Mononuclear cell (primary cell): ENCODE results near the gene SLC10A6. TPM values are rescaled to one million over a fixed set of nuclear protein-coding genes. Genes with fewer than 3 reads are reported as not detected.
A peak's percentile ranks its signal among the peaks of the same experiment; 100 is the strongest.
"Not testable (repeated sequence)": the region's sequence is repeated elsewhere in the genome, so short reads cannot be mapped to it uniquely, and the experiment has no call there.

ENCODE experiments used
- H3K27me3 ChIP-seq: 2 replicates; pipeline ENCODE4 v1.6.0; 2011; ENCODE audit warnings: low read length, control low read depth; ENCODE audit not compliant: insufficient read depth
- H3K4me1 ChIP-seq: 2 replicates; pipeline ENCODE4 v1.5.1; 2011; ENCODE audit warnings: mild to moderate bottlenecking, low read length, control low read depth; ENCODE audit not compliant: insufficient read depth
- H3K4me3 ChIP-seq: 2 replicates; pipeline ENCODE4 v1.5.1; 2011; ENCODE audit warnings: mild to moderate bottlenecking, low read length, moderate library complexity
- H3K9me3 ChIP-seq: 2 replicates; pipeline ENCODE4 v1.5.1; 2011; ENCODE audit warnings: low read depth, mild to moderate bottlenecking, control low read depth, low read length
- total RNA-seq: library from RNA; depleted of rRNA; stranded (reverse); fragments of >200 nt; gene quantifications from one replicate; pipeline ENCODE4 v1.2.3, GENCODE V29; 2012

Gene SLC10A6, protein sequence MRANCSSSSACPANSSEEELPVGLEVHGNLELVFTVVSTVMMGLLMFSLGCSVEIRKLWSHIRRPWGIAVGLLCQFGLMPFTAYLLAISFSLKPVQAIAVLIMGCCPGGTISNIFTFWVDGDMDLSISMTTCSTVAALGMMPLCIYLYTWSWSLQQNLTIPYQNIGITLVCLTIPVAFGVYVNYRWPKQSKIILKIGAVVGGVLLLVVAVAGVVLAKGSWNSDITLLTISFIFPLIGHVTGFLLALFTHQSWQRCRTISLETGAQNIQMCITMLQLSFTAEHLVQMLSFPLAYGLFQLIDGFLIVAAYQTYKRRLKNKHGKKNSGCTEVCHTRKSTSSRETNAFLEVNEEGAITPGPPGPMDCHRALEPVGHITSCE
- not detected for total RNA-seq

DNA sequence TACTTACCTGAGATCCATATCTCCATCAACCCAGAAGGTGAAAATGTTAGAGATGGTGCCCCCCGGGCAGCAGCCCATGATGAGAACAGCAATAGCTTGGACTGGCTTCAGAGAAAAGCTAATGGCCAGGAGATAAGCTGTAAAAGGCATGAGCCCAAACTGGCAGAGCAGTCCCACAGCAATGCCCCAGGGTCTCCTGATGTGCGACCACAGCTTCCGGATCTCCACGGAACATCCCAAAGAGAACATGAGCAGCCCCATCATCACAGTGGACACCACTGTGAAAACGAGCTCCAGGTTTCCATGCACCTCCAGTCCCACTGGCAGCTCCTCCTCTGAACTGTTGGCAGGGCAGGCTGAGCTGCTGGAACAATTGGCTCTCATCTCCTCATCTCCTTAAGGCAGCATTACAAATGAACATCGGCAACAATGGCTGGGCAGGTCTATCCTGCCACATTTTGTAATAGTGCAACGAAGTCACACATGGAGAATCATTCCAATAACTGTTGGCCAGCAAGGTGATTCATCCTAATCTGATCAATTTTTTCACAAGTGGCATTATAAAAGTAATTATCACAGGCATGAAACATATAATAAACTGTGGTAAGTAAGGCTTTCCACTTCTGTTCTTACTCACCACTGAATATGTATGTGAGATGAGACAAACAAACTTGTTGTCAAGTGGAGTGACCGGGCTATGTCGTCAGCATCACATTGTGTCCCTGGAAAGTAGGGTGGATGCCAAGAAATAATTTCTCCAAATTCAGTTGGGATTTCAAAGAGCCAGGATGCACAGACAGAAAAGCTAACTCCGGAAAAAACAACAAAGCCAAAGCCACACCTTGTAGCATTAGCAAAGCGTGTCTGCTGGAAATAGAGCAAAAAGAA lies at the start of gene SLC10A6:
Gene SLC10A6 (minus strand): TSS at position 653 of the 888 bp plus-strand sequence. CDS start 269 bp downstream, at position 384.
- Histone ChIP-seq H3K27me3 (no peaks in the 10 kb centered on the region), H3K9me3 (no peaks in the 10 kb centered on the region), H3K4me3 (no peak within 1 kb of the TSS), H3K4me1 (no peaks in the 10 kb centered on the region)

DNA sequence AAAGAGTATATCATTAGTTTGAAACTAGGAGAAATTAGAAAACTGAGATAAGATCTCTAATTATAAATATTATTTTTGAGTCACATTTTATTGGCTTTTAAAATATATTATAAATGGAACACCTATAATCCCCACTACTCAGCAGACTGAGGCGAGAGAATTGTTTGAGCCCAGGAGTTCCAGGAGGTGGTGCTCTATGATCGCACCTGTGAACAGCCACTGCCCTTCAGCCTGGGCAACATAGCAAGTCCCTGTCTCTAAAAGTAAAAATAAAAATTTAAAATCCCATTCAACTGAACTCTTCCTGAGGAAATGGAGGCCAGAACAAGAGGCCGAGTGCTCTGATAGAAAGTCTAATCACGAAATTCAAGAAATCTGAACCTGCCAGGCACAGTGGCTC lies 49.4 kb upstream of the SLC10A6 start:
- Histone ChIP-seq H3K9me3 (no peaks in the 10 kb centered on the region), H3K4me3 (no peak overlapping the region), H3K4me1 (no peaks in the 10 kb centered on the region), H3K27me3 (no peaks in the 10 kb centered on the region)

DNA sequence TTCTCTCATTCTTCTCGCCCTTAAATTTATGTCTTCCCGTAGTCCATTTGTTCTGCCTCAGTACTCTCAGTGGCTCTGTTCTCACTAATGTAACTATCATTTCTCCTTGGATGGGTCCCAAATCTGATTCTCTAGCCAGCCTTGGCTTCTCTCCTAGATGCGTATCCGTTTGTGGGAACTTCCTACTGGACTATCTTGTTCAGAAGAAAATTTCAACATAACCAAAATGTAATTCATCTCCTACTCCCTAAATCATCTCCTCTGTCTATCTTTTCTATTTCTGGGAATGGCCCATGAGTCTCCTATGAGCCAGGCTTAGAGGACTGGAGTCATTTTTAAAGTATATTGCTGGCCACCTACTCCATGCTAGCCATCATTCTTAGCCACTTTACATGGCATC lies 47.4 kb upstream of the SLC10A6 start:
- Histone ChIP-seq H3K4me3 (no peak overlapping the region), H3K27me3 (peaks cover 12% of the 10 kb centered on the region), H3K4me1 (peaks cover 12% of the 10 kb centered on the region), H3K9me3 (no peaks in the 10 kb centered on the region)

DNA sequence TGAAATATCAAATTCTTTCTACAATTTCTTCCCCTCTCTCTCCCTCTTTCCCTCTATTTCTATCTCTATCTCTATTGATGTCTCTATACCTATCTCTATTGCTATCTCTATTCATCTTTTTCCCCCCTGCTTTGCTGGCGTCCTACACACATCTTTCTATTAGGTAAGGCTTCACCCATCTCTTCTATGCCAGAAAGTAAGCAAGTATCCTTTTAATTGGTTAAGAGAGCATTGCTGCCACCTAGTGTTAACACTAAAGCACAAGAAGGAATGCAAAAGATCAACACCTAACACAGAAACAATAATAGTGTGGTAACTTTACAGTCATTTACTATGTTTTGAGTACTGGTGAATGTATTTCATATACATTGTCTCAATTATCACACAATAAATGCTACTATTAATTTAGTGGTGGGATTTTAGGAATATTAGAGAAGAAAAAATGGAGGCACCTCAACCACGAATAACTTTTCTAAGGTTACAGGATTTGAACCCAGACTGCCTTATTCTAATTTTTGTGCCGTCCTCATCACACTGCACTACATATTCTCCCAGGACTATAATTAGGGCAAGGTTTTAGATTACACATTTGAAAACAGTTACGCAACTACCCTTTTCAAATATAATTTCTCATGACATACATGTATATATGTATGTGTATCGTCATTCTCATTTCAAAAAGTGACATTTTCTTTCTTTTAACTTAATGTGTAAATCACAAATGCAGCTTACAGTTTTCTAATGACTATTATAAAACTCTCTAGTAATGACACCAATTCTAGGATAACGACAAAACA lies 46.7 kb upstream of the SLC10A6 start:
- no peak overlapping the region for H3K4me3 ChIP-seq
- H3K27me3 ChIP-seq: peaks cover 19% of the 10 kb centered on the region
- H3K9me3 ChIP-seq: no peaks in the 10 kb centered on the region
- peaks cover 13% of the 10 kb centered on the region for H3K4me1 ChIP-seq

DNA sequence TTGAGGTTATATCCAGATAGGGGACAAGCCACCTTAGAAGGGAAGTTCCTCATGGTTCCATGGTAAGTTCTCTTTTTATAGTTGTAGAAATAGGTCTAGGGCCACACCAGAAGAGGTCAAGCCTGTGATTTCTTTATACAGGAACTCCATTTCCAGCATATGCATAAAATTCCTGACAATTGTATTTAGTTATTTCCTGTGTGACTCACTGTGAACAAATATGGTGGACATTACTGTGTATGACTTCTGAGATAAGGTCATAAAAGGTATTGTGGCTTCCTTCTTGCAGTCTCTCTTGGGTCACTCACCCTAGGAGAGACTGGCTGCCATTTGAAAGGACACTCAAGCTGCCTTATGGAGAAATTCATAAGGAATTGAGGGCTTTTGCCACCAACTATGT lies 45.3 kb upstream of the SLC10A6 start:
- Histone ChIP-seq H3K4me1 (peaks cover 13% of the 10 kb centered on the region), H3K9me3 (no peaks in the 10 kb centered on the region), H3K27me3 (peaks cover 24% of the 10 kb centered on the region), H3K4me3 (no peak overlapping the region)

DNA sequence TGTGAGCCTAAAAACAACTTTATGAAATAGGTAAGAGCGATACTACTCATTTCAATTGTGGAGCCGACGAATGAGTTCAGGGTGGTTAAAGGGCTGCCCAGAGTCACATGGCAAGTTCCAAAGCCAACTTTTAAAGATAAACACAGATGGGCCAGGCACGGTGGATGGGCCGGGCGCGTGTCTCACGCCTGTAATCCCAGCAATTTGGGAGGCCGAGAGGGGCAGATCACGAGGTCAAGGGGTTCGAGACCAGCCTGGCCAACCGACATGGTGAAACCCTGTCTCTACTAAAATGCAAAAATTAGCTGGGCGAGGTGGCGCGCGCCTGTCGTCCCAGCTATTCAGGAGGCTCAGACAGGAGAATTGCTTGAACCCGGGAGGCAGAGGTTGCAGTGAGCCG lies 44.0 kb upstream of the SLC10A6 start:
- Histone ChIP-seq H3K27me3 (peaks cover 24% of the 10 kb centered on the region), H3K9me3 (no peaks in the 10 kb centered on the region), H3K4me1 (peaks cover 13% of the 10 kb centered on the region), H3K4me3 (no peak overlapping the region)

DNA sequence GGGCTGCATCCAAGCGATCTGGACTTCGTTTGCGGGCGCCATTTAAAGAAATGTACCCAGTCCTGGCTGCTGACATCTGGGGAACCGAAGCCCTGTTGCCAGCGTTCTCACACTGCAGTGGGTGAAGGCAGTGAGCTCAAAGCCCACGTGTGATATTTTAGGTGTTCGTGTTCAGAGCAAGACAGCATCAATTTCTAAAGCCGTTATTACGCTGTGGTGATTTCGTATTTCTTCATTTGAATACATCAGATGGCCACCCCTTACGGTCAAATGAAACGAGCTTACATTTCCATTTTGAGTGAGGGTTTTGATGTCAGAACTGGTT lies 43.4 kb upstream of the SLC10A6 start:
- Histone ChIP-seq H3K4me3 (peak overlapping the region; percentile 41), H3K9me3 (no peaks in the 10 kb centered on the region), H3K27me3 (peaks cover 24% of the 10 kb centered on the region), H3K4me1 (peaks cover 13% of the 10 kb centered on the region)

DNA sequence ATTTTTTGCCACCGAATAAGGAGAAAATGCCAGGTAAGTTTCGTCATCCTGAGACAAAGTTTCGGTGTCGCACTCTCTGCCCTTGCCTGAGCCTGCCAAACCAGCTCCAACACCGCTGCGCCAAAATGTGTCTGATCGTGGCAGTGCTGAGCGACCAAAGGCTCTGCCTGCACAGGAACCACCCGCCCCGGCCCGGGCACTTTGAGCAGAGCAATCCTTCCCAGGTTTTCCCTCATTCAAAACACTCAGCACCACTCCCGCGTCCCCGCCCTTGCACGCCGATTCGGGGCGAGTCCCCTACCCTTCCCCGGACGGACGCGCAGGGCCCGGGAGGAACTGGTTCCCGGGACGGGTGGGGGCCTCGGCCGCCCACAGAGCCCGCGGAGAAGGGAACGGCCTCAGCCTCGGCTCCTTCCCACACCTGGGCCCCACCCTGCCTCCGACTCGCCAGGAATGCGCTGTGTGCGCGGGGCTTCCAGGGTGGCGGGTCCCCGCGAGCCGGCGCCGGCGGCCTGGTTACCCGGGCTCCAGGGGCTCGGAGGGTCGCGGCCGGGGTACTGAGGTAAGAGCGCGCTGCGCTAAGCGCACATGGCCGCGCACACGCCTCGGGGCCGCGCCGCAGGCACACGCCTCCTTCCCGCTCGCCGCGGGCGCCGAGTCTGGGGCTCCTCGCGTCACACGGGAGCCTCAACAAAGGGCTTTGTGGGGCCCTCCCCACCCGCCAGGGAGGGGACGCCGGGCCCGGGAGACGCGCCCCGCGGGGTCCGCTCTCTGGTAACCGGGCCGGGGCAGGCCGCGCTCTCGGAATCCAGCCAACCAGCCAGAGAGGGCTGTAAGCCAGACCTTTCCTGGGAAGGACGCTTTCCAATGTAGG lies 42.8 kb upstream of the SLC10A6 start, which contains the start of gene C4orf36:
Gene C4orf36 (minus strand): TSS at position 661 of the 874 bp plus-strand sequence. CDS start 902 bp downstream, outside the sequence.
- Histone ChIP-seq H3K9me3 (no peaks in the 10 kb centered on the region), H3K4me3 (peak within 1 kb of the TSS; percentile 41), H3K27me3 (peaks cover 24% of the 10 kb centered on the region), H3K4me1 (peaks cover 13% of the 10 kb centered on the region)

DNA sequence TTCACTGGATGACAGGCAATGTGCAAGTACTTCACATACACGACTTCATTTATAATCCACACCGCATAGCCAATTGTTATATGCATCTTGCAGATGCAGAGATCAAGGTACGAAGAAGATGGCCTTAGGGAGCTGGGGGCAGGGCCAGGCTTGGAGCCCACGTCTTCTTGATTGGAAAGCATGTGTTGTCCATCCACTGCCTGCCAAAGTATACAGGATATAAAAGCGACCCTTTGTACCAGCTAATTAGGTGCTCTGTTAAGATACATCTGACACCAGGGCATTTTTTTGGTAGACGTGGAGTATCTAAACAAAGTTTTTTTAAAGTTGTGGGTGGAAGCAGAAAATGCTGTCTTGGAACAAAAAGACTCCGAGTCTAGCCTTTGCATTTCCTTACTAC lies 41.6 kb upstream of the SLC10A6 start:
- H3K27me3 ChIP-seq: peaks cover 24% of the 10 kb centered on the region
- H3K4me3 ChIP-seq: no peak overlapping the region
- H3K9me3 ChIP-seq: no peaks in the 10 kb centered on the region
- peaks cover 13% of the 10 kb centered on the region for H3K4me1 ChIP-seq

DNA sequence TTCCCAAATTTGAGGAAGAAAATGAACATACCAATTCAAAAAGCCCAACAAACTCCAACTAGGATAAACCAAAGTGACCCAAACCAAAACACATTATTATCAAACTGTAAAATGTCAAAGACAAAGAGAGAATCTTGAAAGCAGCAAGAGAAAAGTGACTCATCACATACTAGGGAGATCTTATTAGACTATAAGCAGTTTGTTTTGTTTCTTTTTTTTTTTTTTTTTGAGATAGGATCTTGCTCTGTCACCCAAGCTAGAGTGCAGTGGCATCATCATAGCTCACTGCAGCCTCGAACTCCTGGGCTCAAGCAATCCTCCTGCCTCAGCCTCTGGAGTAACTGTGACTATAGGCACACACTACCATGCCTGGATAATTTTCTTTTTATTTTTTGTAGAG lies 30.5 kb upstream of the SLC10A6 start:
- Histone ChIP-seq H3K4me1 (no peaks in the 10 kb centered on the region), H3K9me3 (no peaks in the 10 kb centered on the region), H3K27me3 (no peaks in the 10 kb centered on the region), H3K4me3 (no peak overlapping the region)

DNA sequence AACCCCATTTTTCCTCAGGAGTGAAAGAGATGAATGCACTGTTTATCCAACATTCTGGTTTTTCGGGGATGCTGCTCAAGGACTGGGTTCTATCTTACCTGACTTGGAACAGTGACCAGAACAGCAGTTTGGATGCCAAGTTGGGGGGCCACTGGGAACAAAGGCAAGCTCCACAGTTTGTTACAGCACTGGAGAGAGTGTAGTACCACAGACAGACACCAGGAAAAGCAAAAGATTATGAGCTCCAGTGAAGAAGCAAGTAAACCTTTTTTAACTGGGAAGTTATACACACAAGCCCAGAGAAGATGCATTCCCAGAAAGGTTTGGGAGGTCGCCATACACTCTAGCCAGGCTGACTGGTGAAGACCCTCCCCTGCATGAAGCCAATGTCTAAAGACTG lies 29.5 kb upstream of the SLC10A6 start:
- Histone ChIP-seq H3K9me3 (no peaks in the 10 kb centered on the region), H3K27me3 (no peaks in the 10 kb centered on the region), H3K4me3 (no peak overlapping the region), H3K4me1 (no peaks in the 10 kb centered on the region)

DNA sequence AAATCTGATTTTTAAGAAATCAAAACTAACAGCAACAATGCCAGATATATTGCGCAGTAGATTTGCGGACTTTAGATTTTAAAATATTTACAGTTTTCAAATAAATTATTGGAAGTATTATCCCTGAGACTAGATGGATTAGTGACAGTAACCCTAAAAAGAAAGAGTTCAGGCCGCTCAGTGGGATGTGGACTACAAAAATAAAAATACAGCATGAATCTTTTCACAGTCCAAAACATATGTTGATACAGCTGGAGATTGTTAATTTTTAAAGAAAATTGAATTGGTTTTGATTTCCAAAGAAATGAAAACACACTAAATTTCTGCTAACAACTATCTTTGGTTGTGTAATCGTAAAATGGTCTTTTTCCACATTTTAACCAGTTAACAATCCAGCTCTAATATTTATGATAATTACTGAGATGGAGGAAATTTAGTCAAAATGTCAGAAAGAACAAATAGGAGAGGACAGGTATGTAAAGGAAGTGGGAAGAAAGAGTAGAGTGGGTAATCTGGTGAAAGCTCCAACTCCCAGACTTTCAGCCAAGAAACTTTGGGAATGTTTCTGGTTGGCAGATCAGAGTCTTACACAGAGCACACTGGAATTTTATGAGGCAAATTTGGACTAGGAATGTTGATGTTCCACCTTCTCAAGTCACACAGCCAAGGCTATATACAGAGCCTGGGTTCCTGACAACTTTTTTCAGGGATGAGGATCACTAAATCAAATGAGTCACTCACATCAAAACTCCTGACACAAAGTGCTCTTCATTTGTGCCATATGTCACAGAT lies 27.9 kb upstream of the SLC10A6 start:
- Histone ChIP-seq H3K4me3 (no peak overlapping the region), H3K27me3 (no peaks in the 10 kb centered on the region), H3K9me3 (no peaks in the 10 kb centered on the region), H3K4me1 (no peaks in the 10 kb centered on the region)

DNA sequence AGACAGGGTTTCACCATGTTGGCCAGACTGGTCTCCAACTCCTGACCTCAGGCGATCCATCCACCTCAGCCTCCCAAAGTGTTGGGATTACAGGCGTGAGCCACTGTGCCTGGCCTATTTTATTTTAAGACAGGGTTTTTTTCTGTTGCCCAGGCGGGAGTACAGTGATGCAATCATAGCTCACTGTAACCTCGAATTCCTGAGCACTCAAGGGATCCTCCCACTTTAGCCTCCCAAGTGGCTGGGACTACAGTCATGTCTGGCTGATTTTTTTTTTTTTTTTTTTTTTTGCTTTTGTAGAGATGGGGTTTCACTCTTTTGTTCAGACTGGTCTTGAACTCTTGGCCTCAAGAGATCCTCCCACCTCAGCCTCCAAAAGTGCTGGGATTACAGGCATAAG lies 26.3 kb upstream of the SLC10A6 start:
- not testable (repeated sequence) for H3K9me3 ChIP-seq, H3K27me3 ChIP-seq, H3K4me3 ChIP-seq, H3K4me1 ChIP-seq
